Left ventricle myocardium inferior (tissue), 1 donor: Measurements from ENCODE around the gene ACVR1. TPM values are rescaled to one million over a fixed set of nuclear protein-coding genes. Genes with fewer than 3 reads are reported as not detected.

ENCODE experiments used
- DNase-seq: peaks from one replicate; pipeline ENCODE4 v3.0.0-alpha.2; 2020
- H3K27ac ChIP-seq: fragments of 200-600 bp; replicated peaks from 2 replicates; pipeline ENCODE4 v1.8.0; 2021
- H3K27me3 ChIP-seq: fragments of 200-600 bp; 2 replicates; pipeline ENCODE4 v1.8.0; 2021; ENCODE audit warnings: low read depth
- H3K36me3 ChIP-seq: fragments of 200-600 bp; 2 replicates; pipeline ENCODE4 v1.8.0; 2021
- H3K4me1 ChIP-seq: fragments of 200-600 bp; 2 replicates; pipeline ENCODE4 v1.8.0; 2021
- H3K4me3 ChIP-seq: fragments of 200-600 bp; 2 replicates; pipeline ENCODE4 v1.8.0; 2021; ENCODE audit warnings: mild to moderate bottlenecking, moderate library complexity
- H3K9me3 ChIP-seq: fragments of 200-600 bp; replicated peaks from 2 replicates; pipeline ENCODE4 v1.8.0; 2021
- intact Hi-C: fragments of 100-400 bp; cut with micrococcal nuclease; formaldehyde crosslinking; loops from one replicate; pipeline ENCODE4 v1.11.0; 2022
- total RNA-seq: library from RNA; stranded (reverse); fragmentation: NEBNext Ultra II Directional; extraction: Animal tissue kit (Norgen Biotek cat#: 25700); gene quantifications from one replicate; pipeline ENCODE4 v1.2.1, GENCODE V29; 2021
- TF ChIP-seq, protein P1 (sequence below): fragments of 200-600 bp; IDR thresholded peaks from 2 replicates; pipeline ENCODE4 v1.8.0; 2021; ENCODE audit warnings: antibody characterized with exemption, mild to moderate bottlenecking, borderline replicate concordance
- donor health status: DM: no; HTN: yes; CAD: no; lungs with severe emphysema.

Gene ACVR1
- total RNA-seq, 1 donor from 2014 or later, result 30.6 TPM

DNA sequence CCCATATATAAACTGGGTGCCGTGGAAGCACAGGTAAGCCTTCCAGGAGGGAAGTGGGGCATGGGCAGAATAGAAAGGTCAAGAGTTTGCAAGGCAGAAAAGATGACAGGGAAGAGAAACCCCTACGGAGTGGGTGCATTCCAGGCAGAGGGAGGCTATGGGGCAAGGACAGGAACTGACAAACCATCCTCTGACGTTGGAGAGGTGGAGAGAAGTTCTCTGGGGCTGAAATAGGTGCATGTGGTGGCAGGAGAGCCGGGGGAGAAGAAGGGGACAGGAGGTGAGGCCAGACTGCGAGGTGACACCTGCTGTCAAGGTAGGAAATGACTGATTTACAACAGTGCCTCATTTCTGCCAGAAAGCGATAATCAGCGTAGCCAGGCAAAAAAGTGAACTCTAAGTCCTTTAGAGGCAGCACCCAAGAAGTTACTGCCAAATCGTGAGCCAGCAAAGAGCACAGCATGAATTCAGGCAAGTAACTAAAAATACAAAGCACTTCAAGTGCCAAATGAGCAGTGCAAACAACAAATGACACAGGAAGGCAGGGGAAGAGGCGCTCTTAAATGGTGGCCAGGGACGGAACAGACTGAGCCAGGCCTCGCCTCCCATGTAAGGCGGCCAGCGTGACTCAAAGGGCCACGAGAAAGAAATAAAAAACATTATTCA, 134.2 kb downstream of the ACVR1 start:
- Histone ChIP-seq H3K27ac (no peak overlapping the region), H3K27me3 (no peaks in the 10 kb centered on the region), H3K36me3 (peaks cover 16% of the 10 kb centered on the region), H3K4me1 (peaks cover 3% of the 10 kb centered on the region), H3K9me3 (no peaks in the 10 kb centered on the region), H3K4me3 (no peak overlapping the region)
- intact Hi-C loops, result no loop called here
- TF ChIP-seq, protein P1, sequence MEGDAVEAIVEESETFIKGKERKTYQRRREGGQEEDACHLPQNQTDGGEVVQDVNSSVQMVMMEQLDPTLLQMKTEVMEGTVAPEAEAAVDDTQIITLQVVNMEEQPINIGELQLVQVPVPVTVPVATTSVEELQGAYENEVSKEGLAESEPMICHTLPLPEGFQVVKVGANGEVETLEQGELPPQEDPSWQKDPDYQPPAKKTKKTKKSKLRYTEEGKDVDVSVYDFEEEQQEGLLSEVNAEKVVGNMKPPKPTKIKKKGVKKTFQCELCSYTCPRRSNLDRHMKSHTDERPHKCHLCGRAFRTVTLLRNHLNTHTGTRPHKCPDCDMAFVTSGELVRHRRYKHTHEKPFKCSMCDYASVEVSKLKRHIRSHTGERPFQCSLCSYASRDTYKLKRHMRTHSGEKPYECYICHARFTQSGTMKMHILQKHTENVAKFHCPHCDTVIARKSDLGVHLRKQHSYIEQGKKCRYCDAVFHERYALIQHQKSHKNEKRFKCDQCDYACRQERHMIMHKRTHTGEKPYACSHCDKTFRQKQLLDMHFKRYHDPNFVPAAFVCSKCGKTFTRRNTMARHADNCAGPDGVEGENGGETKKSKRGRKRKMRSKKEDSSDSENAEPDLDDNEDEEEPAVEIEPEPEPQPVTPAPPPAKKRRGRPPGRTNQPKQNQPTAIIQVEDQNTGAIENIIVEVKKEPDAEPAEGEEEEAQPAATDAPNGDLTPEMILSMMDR, result no peak
- no peak for DNase-seq

DNA sequence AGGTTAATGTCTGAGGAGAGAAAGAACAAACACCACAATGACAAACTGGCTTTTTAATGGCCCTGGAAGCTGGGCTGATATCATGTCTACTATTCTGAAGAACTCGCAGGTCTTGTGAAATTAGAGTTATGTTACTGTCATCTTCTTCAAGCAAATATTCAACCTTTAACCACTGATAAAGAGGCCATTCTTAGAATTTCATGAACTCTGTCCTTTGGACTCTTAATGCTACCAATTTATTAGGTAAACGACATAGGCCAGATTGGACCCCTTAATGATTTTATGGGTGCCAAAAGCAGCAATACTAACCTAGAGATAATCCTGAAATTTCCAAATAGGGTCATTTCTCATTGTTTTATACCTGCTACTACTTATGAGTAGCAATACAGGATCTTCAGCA, 138.5 kb downstream of the ACVR1 start:
- intact Hi-C loops, result no loop called here

DNA sequence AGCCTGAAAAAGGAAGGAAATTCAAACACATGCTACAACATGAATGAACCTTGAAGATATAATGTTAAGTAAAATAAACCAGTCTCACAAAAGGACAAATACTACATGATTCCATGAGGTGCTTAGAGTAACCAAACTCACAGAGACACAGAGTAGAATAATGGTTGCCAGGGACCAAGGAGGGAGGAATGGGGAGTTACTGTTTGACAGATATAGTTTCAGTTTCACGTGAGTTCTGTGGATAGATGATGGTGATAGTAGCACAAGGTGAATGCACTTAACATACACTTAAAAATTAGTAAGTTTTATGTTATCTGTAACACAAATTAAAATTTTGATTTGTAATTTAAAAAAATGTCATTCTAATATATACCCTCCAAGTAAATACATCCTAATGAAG, 140.6 kb downstream of the ACVR1 start:
- no peaks in the 10 kb centered on the region for H3K27me3 ChIP-seq
- peaks cover 78% of the 10 kb centered on the region for H3K36me3 ChIP-seq
- TF ChIP-seq, protein P1, result no peak
- no peaks in the 10 kb centered on the region for H3K4me1 ChIP-seq
- H3K9me3 ChIP-seq, result peaks cover 10% of the 10 kb centered on the region
- H3K27ac ChIP-seq, result no peak overlapping the region
- intact Hi-C loops, result no loop called here
- no peak for DNase-seq
- no peak overlapping the region for H3K4me3 ChIP-seq

More for the DNA sequence above, 138.5 kb downstream of the ACVR1 start:
- Histone ChIP-seq H3K9me3 (no peaks in the 10 kb centered on the region), H3K4me3 (no peak overlapping the region), H3K27ac (no peak overlapping the region), H3K36me3 (peaks cover 59% of the 10 kb centered on the region), H3K27me3 (no peaks in the 10 kb centered on the region), H3K4me1 (peaks cover 3% of the 10 kb centered on the region)
- TF ChIP-seq, protein P1, result no peak
- DNase-seq, result no peak

DNA sequence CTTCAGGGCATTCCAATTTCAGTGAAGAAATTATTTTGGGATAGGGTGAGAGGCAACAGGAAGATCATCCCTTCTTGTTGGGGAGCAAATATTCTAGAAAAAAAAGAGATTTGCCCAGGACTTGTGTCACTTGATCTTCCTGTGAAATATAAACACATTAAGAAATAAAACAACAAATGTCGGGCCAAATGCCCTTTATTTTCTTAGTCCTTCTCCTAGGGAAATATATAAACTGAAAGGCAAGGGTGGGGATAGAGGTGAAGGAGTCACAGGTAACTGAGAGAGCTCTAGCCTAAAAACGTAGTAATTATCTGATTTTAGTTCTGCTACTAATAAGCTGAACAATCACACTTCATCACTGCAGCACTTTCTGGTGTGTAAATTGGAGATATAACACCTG, 142.9 kb downstream of the ACVR1 start:
- TF ChIP-seq, protein P1, result no peak
- intact Hi-C loops, result no loop called here
- no peak for DNase-seq
- H3K4me3 ChIP-seq, result no peak overlapping the region
- H3K27ac ChIP-seq, result no peak overlapping the region
- H3K9me3 ChIP-seq, result peaks cover 22% of the 10 kb centered on the region
- H3K4me1 ChIP-seq, result no peaks in the 10 kb centered on the region
- no peaks in the 10 kb centered on the region for H3K27me3 ChIP-seq
- H3K36me3 ChIP-seq, result peaks cover 87% of the 10 kb centered on the region

DNA sequence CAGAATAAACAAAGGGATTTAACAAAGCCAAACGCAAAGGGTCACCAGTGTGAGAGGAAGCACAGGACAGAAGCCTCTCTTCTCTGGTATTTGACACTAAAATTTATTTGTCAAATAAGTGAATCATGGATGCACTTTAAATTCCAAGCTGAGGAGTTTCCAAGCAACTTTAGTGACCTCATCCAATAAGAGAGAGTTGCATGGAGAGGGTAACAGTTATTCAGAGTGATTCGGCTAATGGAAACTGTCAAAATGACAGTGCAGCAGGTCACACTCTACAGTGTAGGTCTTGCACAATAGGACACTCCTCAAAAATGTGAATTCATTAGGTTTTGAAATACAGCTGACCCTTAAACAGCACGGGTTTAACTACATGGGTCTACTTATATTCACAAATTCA, 143.5 kb downstream of the ACVR1 start:
- Histone ChIP-seq H3K27ac (no peak overlapping the region), H3K9me3 (peaks cover 22% of the 10 kb centered on the region), H3K27me3 (no peaks in the 10 kb centered on the region), H3K4me3 (no peak overlapping the region), H3K4me1 (no peaks in the 10 kb centered on the region), H3K36me3 (peaks cover 80% of the 10 kb centered on the region)
- TF ChIP-seq, protein P1, result no peak
- intact Hi-C loops, result no loop called here
- DNase-seq, result no peak
